ENCODE measurements around the gene ACTR8.

ACTR8 gene

GRCh38 chr3:53836084-53836872 is 45.7 kb downstream of the ACTR8 start:
- H3K27me3 ChIP-seq (ENCODE audit: insufficient read depth, low read depth, severe bottlenecking) = no peaks in the 10 kb centered on the region
- H3K27ac ChIP-seq = no peak overlapping the region
- no peak for DNase-seq
- no peaks in the 10 kb centered on the region for H3K9me3 ChIP-seq (ENCODE audit: severe bottlenecking)
- no peak overlapping the region for H3K4me3 ChIP-seq (ENCODE audit: low read depth, low read length)
- no peaks in the 10 kb centered on the region for H3K36me3 ChIP-seq
- TF ChIP-seq CTCF (IDR thresholded peaks at IDR 0.05; ENCODE audit: low read depth, low read length) = no peak

- DNase-seq = no peak
- H3K4me3 ChIP-seq (ENCODE audit: low read depth, low read length) = no peak overlapping the region
- H3K27me3 ChIP-seq (ENCODE audit: insufficient read depth, low read depth, severe bottlenecking) = no peaks in the 10 kb centered on the region
- TF ChIP-seq CTCF (IDR thresholded peaks at IDR 0.05; ENCODE audit: low read depth, low read length) = no peak
- H3K27ac ChIP-seq = no peak overlapping the region
- no peaks in the 10 kb centered on the region for H3K36me3 ChIP-seq
- no peaks in the 10 kb centered on the region for H3K9me3 ChIP-seq (ENCODE audit: severe bottlenecking)
Measured at GRCh38 chr3:53835257-53835656, 46.7 kb downstream of the ACTR8 start.

GRCh38 chr3:53834429-53835095 is 47.4 kb downstream of the ACTR8 start:
- Histone ChIP-seq H3K27me3 (ENCODE audit: insufficient read depth, low read depth, severe bottlenecking) (no peaks in the 10 kb centered on the region), H3K4me3 (ENCODE audit: low read depth, low read length) (no peak overlapping the region), H3K9me3 (ENCODE audit: severe bottlenecking) (no peaks in the 10 kb centered on the region), H3K27ac (no peak overlapping the region), H3K36me3 (no peaks in the 10 kb centered on the region)
- no peak for DNase-seq
- TF ChIP-seq CTCF (IDR thresholded peaks at IDR 0.05; ENCODE audit: low read depth, low read length) = no peak

- no peaks in the 10 kb centered on the region for H3K27me3 ChIP-seq (ENCODE audit: insufficient read depth, low read depth, severe bottlenecking)
- H3K9me3 ChIP-seq (ENCODE audit: severe bottlenecking) = no peaks in the 10 kb centered on the region
- H3K36me3 ChIP-seq = no peaks in the 10 kb centered on the region
- no peak overlapping the region for H3K4me3 ChIP-seq (ENCODE audit: low read depth, low read length)
- H3K27ac ChIP-seq = no peak overlapping the region
- TF ChIP-seq CTCF (IDR thresholded peaks at IDR 0.05; ENCODE audit: low read depth, low read length) = no peak
- DNase-seq = no peak
Measured at GRCh38 chr3:53833700-53834099, 48.3 kb downstream of the ACTR8 start.

- H3K9me3 ChIP-seq (ENCODE audit: severe bottlenecking) = no peaks in the 10 kb centered on the region
- H3K27me3 ChIP-seq (ENCODE audit: insufficient read depth, low read depth, severe bottlenecking) = no peaks in the 10 kb centered on the region
- H3K36me3 ChIP-seq = no peaks in the 10 kb centered on the region
- no peak overlapping the region for H3K4me3 ChIP-seq (ENCODE audit: low read depth, low read length)
- DNase-seq = no peak
- H3K27ac ChIP-seq = no peak overlapping the region
- TF ChIP-seq CTCF (IDR thresholded peaks at IDR 0.05; ENCODE audit: low read depth, low read length) = no peak
Measured at GRCh38 chr3:53833053-53833645, 48.8 kb downstream of the ACTR8 start.

Data from WERI-Rb-1 (cell line).